HG03196 (cell line): Measurements from ENCODE around the gene CACNA1C.

ENCODE experiments used
- ATAC-seq: cut with Tn5 transposase; IDR thresholded peaks from one replicate; pipeline ENCODE4 v1.9.1; 2021; ENCODE audit not compliant: unreplicated experiment

CACNA1C gene

GRCh38 chr12:2607881-2608607, 555.3 kb downstream of the CACNA1C start:
- no peak for ATAC-seq

DNA sequence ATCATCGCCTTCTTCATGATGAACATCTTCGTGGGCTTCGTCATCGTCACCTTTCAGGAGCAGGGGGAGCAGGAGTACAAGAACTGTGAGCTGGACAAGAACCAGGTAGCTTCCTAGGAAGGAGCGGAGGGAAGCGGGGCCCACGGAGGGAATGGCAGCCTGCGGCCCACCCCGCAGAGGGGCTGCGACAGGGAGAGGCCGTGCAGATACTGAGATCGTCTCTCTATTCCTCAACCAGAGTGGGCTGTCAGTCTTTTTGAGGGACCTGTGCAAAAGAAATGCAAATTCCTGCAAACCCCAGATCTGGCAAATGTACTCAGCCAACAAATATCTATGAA, 555.8 kb downstream of the CACNA1C start:
- ATAC-seq, result no peak

DNA sequence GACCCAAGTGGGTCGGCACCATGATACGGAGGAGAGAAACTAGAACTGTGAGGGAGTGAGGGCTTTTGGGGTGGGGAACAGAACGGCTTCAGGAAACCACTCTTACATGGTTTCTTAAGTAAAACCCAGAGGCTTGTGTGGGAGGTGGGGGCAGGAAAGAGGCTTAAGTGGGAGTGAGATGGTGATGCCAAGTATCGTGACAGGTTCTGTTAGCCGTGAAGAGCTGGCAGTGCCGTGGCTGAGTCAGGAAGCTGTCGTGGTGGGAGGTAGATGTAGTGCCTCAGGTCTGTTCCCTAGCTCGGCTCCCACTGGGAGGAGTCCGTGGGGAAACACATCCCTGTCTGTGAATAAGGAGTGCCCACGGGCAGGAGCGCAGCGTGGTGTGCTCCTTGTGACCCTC, 556.2 kb downstream of the CACNA1C start:
- no peak for ATAC-seq

DNA sequence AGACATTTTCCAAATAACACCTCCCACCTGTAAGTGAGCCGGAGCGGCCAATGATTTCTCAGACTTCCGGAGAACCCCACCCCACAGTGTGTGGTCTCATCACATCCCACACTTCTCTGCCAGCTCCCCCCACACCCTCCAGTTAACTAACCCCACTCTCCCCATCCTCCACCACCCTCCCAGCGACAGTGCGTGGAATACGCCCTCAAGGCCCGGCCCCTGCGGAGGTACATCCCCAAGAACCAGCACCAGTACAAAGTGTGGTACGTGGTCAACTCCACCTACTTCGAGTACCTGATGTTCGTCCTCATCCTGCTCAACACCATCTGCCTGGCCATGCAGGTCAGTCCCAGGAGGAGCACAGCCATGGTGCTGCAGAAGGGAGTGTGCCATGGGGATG, 557.6 kb downstream of the CACNA1C start:
- no peak for ATAC-seq

GRCh38 chr12:2613326-2614073, 560.7 kb downstream of the CACNA1C start:
- ATAC-seq, result no peak

GRCh38 chr12:2614341-2614740, 561.6 kb downstream of the CACNA1C start:
- ATAC-seq, result no peak

GRCh38 chr12:2615665-2616402, 563.0 kb downstream of the CACNA1C start:
- ATAC-seq, result no peak

DNA sequence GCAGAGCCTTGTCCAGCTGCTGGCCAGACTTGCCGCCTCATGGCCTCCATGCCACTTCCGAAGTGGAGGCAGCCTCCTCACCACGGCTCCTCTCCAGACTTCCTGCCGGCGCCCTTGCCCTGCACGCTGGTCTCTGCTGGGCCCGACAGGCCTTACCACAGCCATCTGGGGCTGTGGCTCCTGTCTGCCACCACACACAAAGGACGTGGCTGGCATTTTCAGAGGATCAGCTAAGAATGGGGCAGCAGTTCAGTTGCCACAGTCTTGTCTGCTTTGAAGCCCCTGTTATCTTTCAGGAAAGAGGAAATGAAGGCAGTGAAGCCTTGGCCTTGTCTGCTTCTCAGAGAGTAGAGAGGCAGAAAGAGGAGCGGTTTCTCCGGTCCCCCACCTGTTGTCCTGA, 564.0 kb downstream of the CACNA1C start:
- ATAC-seq, result no peak

GRCh38 chr12:2617365-2617764, 564.6 kb downstream of the CACNA1C start:
- no peak for ATAC-seq

DNA sequence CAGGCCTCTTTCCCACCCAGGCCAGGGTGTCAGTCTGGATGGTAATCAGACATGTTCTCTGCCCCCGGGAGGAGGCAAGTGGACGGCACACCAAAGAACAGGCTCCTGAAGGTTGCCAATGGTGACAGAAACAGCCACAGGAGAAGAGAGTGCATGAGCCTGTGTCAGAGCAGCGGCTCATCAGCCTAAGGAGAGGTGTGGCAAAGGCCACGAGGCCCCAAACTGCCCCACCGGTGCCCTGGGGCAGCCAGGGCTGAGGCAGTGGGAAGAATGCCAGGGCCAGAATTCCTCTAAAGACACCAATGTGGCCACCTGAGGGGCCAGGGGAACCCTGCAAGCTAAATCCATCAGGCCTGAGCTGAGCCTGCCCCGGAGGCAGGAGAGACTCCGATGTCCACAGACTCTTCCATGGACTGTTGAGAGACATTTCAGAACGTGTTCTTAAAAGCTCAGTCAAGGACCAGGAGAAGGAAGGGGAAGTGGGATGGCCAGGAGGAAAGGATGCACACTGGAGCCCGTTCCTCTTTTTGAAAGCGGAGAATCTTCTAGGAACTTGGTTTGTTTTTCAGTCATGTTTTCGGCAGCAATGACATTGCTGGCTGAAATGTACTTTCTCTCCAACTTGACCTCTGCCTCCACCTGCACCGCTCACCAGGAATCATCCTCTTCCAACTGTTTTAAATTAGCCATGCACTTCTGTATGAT, 565.7 kb downstream of the CACNA1C start:
- no peak for ATAC-seq

- no peak for ATAC-seq
Measured at GRCh38 chr12:2619136-2619535, 566.3 kb downstream of the CACNA1C start.

- ATAC-seq, result no peak
Measured at GRCh38 chr12:2622460-2622859, 569.7 kb downstream of the CACNA1C start.

GRCh38 chr12:2623472-2623871, 570.7 kb downstream of the CACNA1C start:
- no peak for ATAC-seq

GRCh38 chr12:2624543-2625288, 571.9 kb downstream of the CACNA1C start:
- ATAC-seq, result no peak

- no peak for ATAC-seq
Measured at GRCh38 chr12:2625289-2625612, 572.5 kb downstream of the CACNA1C start.

DNA sequence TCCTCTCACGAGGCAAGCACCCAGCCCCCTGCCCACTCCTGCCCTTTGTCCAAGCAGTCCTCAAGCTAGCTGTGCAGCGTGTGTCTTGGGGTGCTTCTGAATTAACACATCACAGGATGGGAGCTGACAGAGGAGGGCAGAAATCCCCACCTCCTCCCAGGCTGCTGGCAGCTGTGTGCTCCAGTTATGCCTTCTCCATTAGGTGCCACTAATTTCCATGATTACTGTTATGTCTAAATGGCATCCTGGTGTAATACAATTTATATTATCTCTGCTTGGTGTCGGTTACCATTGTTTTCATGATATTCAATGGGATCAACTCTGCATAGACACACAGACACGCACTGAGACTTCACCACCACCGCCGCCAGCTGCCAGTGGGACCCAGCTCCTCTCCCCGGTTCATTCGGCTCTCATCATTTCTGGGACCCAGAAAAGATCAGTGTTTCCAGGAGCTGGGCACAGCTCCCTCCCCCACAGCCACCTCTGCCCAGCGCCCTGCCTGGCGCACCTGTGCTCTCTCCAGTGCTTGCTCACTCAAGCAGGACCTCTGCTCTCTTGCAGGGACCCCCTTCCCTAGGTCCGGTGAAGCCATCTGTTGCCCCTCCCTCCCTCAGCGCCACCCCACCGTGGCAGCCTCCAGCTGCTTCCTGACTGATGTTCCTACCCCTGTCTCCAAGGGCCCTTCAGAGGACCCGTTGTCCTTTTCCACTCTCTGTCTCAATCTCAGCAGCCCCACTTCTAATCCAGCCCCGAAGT, 574.5 kb downstream of the CACNA1C start:
- ATAC-seq, result no peak

DNA sequence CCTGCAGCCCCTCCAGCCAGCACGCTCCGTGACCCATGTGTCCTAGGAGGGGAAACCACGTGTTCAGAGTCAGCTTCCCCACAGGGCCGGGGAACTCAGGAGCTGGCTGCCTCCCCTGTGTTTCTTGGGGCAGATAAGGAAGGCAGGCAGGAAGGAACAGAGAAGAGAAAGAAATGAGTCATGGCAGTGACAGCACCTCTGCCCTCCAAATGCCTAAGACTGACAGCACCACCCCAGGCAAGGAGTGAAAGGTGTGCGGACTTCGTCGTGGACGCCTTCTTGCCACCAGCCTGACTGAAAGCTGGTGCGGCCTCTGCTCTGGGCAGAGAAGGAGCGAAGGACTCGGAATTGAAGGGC, 575.0 kb downstream of the CACNA1C start:
- ATAC-seq, result no peak

DNA sequence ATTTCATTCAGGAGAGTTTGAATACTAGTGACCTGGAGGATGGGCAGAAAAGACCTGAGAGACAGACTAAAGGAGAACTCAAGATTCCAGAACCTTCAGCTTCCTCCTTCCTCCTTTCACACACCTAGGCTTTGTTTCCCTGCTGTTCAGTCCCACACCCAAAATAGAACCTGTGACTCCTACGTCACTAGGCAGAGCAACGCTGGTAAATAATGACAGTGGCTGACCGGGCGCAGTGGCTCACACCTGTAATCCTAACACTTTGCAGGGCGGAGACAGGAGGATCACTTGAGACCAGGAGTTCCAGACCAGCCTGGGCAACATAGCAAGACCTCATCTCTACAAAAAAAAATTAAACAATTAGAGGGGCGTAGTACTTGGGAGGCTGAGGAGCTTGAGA, 575.6 kb downstream of the CACNA1C start:
- no peak for ATAC-seq

DNA sequence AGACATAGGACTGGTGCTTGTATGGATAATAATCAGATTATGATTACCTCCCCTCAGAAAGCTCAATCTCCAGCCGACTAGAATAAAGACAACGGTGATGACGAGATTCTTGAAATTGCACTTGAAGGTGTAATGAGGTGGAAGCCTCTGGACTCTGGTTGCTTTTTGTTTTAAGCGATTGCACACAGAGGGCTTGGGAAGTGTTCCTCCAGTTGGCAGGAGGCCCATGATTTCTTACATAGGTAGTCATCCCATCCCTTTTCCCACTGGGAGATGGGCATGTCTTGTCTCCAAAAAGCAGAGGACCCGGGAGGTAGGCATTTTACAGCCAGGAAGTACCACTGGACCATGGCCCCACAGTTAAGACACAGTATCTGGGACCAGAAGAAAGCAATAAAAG, 576.3 kb downstream of the CACNA1C start:
- ATAC-seq, result no peak

- ATAC-seq, result no peak
Measured at GRCh38 chr12:2631653-2632350, 579.0 kb downstream of the CACNA1C start.
